Femur (tissue), 1 donor: Measurements from ENCODE around the gene DIP2B.

Source experiments
- DNase-seq: peaks from one replicate; pipeline ENCODE4 v3.0.0-alpha.2; 2017

The DIP2B gene

DNA sequence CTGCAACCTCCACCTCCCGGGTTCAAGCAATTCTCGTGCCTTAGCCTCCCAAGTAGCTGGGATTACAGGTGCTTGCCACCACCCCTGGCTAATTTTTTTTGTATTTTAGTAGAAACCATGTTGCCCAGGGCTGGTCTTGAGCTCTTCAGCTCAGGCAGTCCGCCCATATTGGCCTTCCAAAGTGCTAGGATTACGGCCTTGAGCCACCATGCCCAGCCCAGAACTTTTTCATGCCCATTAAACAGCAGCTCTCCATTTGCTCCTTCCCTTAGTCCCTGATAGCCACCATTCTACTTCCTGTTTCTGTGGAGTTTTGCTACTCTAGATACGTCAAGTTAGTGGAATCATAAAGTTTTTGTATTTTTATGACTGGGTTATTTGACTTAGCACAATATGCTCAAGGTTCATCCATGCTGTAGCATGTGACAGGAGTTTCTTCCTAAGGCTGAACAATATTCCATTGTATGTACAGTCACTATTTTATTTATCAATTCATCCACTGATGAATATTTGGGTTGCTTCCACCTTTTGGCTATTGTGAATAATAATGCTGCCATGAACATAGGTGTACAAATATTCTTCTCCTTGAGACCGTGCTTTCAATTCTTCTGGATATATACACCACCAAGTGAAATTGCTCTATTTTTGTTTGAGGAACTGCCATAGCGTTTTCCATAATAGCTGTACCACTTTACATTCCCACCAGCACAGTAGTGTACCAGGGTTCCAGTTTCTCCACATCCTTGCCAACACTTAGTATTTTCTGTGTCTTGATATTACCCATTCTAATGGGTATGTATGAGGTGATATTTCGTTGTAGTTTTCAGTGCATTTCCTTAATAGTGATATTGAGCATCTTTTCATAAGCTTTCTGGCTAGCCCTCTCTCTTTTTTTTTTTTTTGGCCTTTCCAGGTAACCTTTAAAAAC lies 274.1 kb downstream of the DIP2B start:
- no peak for DNase-seq

DNA sequence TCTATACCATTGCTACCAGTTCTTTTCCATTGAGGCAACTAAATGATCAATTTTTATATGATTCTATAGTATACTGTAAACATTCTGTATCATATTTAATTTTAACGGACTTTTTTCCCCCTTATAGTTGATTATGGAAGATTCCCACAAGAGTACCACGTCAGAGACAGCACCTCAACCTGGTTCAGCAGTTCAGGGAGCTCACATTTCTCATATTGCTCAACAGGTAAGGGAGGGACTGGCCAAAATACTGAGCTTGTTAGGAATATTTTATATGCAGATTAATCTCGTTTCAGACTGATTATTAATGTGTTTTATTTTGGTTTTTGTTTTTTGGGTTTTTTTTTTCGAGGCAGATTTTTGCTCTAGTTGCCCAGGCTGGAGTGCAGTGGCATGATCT lies 275.2 kb downstream of the DIP2B start:
- DNase-seq, result no peak

DNA sequence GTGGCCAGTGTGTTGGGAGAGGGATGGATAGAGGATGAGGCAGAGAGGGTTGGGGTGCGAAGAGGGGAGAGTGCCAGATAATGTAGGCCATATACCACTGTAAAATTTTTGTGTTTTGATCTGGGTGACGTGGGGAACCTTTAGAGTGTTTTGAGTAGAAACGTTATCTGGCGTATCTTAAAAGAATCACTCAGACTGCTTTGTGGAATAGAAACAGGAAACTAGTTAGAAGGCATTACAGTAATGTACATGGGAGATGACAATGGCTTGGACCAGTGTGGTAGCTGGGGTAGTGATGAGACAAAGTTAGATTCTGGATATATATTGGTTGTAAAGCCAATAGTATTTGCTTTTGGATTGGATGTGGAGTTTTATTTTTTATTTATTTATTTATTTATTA lies 279.7 kb downstream of the DIP2B start:
- no peak for DNase-seq

DNA sequence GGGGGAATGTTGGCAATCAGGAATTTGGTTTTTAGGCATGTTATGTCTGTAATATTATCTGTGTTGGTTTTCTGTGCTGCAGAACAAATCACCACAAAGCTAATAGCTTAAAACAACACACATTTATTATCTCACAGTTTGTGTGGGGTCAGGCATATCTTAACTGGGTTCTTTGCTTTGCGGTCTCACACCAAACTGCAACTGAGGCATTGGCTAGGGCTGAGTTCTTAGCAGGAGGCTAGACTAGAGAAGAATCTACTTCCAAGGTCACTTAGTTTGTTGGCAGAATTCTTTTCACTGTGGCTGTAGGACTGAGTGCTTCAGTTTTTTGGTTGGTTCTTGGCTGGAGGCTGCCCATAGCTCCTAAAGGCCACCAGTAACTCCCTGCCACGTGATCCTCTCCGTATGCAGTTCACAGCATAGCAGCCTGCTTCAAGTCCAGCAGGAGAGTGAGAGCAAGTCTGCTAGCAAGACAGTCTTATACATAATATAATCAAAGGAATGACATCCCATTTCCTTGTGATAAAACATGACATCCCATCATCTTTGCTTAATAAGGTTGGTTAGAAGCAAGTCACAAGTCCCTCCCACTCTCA lies 280.7 kb downstream of the DIP2B start:
- no peak for DNase-seq

DNA sequence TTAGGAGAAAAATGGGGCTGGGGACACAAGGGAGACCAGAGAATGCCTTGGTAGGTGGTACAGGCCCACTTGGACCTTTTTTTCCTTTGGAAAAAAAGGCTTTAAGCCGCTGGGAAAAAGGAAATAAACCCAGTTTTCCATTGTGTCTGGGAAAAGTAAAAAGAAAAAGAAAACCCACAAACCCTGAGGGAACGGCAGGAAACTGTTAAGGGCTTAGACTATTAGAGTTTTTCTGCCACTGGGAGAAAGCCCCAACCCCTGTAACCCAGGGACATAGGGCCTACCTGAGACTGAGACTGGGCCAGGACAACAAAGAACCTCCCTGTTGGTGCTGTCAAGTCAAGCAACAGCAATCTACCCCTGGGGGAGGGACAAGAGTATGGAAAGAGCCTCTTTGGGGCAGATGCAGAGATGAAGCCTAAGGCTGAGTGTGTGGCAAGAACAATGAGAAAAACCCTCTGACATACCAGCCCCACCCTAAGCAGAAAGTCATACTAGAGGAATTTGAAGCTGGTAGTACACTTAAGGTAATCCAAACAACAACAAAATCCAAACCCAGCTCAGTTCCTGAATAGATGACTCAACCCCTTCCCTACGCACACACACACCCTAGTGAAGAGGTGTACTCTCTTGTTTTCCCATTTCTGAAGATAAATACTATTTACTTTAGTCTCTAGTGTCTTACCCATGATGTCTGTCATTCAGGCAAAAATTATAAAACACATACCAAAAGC lies 281.9 kb downstream of the DIP2B start:
- DNase-seq, result no peak

DNA sequence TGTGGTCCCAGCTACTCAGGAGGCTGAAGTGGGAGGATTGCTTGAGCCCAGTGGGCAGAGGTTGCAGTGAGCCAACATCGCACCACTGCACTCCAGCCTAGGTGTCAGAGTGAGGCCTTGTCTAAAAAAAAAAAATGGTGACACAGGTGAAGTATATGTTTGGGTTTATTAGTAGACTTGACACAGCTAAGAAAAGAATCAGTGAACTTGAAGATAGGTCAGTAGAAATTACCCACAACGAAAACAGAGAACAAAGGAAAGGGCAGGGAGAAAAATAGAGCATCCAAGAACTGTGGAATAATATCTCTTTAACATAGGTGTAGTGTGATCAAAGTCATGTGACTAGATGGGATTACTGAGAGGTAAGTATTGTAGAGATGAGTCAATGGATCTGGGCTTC lies 282.8 kb downstream of the DIP2B start:
- no peak for DNase-seq

DNA sequence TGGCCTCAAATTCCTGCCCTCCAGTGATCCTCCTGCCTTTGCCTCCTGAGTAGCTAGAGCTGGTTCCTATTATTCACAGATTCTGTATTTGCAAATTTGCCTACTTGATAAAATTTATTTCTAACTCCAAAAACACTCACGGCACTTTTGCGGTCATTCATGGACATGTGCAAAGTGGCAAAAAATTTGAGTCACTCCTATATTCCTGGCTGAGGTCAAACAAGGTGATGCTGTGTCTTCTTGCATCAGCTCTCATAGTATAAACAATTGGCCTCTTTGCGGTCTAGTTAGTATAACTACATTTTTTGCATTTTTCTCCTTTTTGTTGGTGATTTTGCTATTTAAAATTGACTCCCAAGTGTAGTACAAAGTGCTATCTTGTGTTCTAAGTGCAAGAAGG lies 283.8 kb downstream of the DIP2B start:
- DNase-seq, result no peak

DNA sequence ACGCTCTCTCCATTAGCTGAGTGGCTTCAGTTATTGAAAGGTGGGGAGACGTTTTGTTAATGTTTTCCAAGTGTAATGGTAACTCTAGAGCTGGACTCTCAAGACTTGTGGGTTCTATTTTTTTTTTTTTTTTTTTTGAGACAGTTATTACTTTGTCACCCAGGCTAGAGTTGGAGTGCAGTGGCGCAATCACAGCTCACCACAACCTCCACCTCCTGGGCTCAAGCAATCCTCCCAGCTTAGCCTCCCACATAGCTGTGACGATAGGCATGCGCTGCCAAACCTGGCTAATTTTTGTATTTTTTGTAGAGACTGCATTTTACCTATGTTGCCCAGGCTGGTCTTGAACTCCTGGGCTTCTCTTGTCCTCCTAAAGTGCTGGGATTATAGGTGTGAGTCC lies 285.3 kb downstream of the DIP2B start:
- no peak for DNase-seq
